ENCODE results near the gene KCMF1. TPM values are rescaled to one million over a fixed set of nuclear protein-coding genes. Genes with fewer than 3 reads are reported as not detected.

Gene KCMF1
- total and polyA plus RNA-seq, 11 donors = 10.9 to 104 (median 80.0) TPM

DNA sequence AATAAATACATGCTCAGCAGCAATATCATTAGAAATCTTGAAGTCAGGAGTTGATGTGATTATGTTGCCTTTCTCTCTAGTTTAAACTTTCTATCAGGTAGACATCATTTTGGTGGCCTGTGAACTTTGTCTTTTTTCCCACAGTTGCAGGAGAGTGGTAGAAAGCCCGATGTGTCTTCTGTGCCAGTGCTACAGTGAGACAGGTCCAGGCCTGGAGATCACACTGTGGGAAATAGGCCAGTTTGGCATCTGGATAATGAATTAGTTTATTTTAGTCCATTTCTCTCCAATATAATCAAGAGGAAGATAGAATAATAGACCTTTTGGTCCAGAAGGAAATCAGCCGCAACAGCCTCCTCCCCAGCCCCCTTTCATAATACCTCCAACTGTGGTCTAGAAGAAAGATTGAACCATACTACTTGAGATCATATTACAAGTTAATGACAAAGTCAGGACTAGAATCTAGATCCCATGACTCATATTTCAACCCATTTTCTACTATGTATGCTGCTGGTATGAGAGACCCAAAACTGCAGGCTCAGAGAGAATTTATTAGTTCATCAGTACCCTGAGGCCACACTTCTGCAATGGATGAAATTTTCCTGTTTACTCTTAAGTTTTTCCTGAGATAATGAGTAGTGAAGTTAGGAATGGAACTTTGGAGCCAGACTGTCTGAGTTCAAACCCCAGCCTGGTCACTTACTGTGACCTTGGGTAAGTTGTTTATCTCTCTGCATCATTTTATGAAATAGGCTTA is 20.6 kb downstream of the KCMF1 start:
- Histone ChIP-seq H3K4me3 (no peak overlapping the region), H3K4me1 (peaks cover 0 to 94% (median 50%) of the 10 kb centered on the region in 12 donors), H3K27ac (peak overlapping the region in 4 of 12 donors; percentile 12 to 39 (median 18)), H3K27me3 (no peaks in the 10 kb centered on the region), H3K36me3 (peaks cover 0 to 3% (median 0%) of the 10 kb centered on the region in 9 donors), H3K9me3 (no peaks in the 10 kb centered on the region)
- 17 to 54% (median 29%) methylated on average over 2 of the region's 2 CpGs for WGBS, 4 donors
- intact Hi-C loops (cut with DNase I) = no loop called here
- ATAC-seq (peak in 2 of 4 donors; percentile 21 to 61), DNase-seq (no peak)
- TF ChIP-seq, protein P1, sequence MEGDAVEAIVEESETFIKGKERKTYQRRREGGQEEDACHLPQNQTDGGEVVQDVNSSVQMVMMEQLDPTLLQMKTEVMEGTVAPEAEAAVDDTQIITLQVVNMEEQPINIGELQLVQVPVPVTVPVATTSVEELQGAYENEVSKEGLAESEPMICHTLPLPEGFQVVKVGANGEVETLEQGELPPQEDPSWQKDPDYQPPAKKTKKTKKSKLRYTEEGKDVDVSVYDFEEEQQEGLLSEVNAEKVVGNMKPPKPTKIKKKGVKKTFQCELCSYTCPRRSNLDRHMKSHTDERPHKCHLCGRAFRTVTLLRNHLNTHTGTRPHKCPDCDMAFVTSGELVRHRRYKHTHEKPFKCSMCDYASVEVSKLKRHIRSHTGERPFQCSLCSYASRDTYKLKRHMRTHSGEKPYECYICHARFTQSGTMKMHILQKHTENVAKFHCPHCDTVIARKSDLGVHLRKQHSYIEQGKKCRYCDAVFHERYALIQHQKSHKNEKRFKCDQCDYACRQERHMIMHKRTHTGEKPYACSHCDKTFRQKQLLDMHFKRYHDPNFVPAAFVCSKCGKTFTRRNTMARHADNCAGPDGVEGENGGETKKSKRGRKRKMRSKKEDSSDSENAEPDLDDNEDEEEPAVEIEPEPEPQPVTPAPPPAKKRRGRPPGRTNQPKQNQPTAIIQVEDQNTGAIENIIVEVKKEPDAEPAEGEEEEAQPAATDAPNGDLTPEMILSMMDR (IDR thresholded peaks at IDR 0.05) = no peak
- no peak for TF ChIP-seq POLR2A (IDR thresholded peaks at IDR 0.05)

DNA sequence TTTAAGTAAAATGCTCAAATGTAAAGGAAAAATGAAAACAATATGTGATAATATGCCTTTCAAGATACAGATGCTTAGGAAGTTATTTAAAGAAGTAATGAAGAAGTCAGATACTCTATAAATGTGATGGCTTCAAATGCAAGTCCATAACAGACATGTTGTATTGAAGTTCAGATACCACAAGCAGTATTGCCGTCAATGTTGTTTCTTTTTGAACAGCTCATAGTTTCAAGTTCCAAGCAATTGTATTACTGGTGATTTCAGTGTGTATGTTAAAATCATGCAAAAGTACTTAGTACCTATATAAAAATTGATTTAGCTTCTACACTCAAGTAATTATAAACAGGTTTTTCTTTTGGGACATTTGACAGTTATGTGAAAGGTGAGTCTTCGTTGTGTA is 24.9 kb downstream of the KCMF1 start:
- TF ChIP-seq, protein P1 (IDR thresholded peaks at IDR 0.05) = no peak
- no peak for TF ChIP-seq POLR2A (IDR thresholded peaks at IDR 0.05)
- WGBS, 4 donors = 67 to 71% (median 70%) methylated on average over 2 of the region's 2 CpGs

DNA sequence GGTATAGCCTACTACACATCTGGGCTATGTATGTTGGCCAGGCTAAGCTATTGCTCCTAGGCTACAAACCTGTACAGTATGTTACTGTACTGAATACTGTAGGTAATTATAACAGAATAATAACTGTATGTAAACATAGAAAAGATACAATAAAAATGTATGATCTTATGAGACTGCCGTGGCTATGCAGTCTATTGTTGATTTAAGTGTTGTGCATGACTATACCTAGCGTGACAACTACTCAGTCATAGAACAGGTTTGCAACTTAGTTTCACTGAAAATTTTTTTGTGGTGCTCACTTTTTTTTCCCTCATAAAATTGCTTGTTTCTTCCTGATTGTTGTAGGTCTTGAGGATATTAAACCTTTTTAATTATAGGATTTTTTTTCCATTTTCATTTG is 25.9 kb downstream of the KCMF1 start:
- intact Hi-C loops (cut with DNase I) = loop anchor here in 1 of 10 donors (1.0 kb wide), 1 partner anchor 7 kb away; no protein-coding TSS in a partner anchor
- no peak for ATAC-seq

More for the DNA sequence above, 24.9 kb downstream of the KCMF1 start:
- Histone ChIP-seq H3K4me3 (no peak overlapping the region), H3K9me3 (no peaks in the 10 kb centered on the region), H3K36me3 (peaks cover 0 to 5% (median 0%) of the 10 kb centered on the region in 9 donors), H3K27ac (no peak overlapping the region), H3K27me3 (no peaks in the 10 kb centered on the region), H3K4me1 (peaks cover 4 to 77% (median 43%) of the 10 kb centered on the region in 12 donors)
- intact Hi-C loops (cut with DNase I) = loop anchor here in 1 of 10 donors (1.0 kb wide), 1 partner anchor 8 kb away; no protein-coding TSS in a partner anchor
- DNase-seq (no peak), ATAC-seq (no peak)

DNA sequence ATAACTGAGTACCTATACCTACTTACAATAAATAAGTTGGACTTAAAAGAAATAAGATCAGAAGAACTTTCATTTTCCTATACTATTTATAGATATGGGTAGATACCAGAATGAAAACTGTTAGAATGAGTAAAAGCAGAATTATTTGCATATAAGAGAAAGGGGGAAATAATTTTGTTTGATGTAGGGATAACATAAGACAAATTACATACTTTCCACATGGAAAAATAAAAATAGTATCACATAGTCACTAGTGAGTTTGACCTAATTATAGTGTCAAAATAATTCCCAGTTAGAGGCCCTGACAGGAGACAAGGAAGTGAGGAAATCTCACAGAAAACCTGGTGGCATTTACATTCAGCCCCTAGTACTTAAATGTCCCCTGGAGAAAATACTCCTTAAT is 28.6 kb downstream of the KCMF1 start:
- peaks cover 0 to 73% (median 49%) of the 10 kb centered on the region in 12 donors for H3K4me1 ChIP-seq
- no peak for ATAC-seq

More for the DNA sequence above, 25.9 kb downstream of the KCMF1 start:
- WGBS, 4 donors = 91 to 94% (median 92%) methylated on average over 2 of the region's 2 CpGs
- Histone ChIP-seq H3K9me3 (no peaks in the 10 kb centered on the region), H3K4me3 (no peak overlapping the region), H3K4me1 (peaks cover under 1 to 76% (median 42%) of the 10 kb centered on the region in 12 donors), H3K36me3 (peaks cover 0 to 5% (median 0%) of the 10 kb centered on the region in 9 donors), H3K27me3 (no peaks in the 10 kb centered on the region), H3K27ac (no peak overlapping the region)
- TF ChIP-seq, protein P1 (IDR thresholded peaks at IDR 0.05) = no peak
- no peak for TF ChIP-seq POLR2A (IDR thresholded peaks at IDR 0.05)
- no peak for DNase-seq

More for the DNA sequence above, 28.6 kb downstream of the KCMF1 start:
- intact Hi-C loops (cut with DNase I) = no loop called here
- Histone ChIP-seq H3K36me3 (peaks cover 0 to 5% (median 0%) of the 10 kb centered on the region in 9 donors), H3K9me3 (no peaks in the 10 kb centered on the region), H3K27me3 (no peaks in the 10 kb centered on the region), H3K4me3 (no peak overlapping the region), H3K27ac (no peak overlapping the region)
- TF ChIP-seq, protein P1 (IDR thresholded peaks at IDR 0.05) = no peak
- DNase-seq = no peak

Measured in heart left ventricle (tissue), 16 donors.